Calu3 (cell line): ENCODE results near the gene C14orf180. TPM values are rescaled to one million over a fixed set of nuclear protein-coding genes. Genes with fewer than 3 reads are reported as not detected.

ENCODE experiments used
- BruUV-seq: library from RNA; stranded (reverse); fragments of 400-500 nt; replicated peaks from 2 replicates; lab custom pipeline; 2021; lab: Mats Ljungman, UMichigan
- CTCF ChIA-PET: fragments of 300-600 bp; sonication (Branson Sonifier 250); formaldehyde crosslinking; loops from one replicate; lab custom pipeline; 2022; ENCODE audit warnings: antibody characterized with exemption; lab: Charles Lee
- DNase-seq: peaks from one replicate; pipeline ENCODE4 v3.0.0; 2022
- H3K27ac Mint-ChIP-seq: one replicate; pipeline ENCODE4 v1.8.0; 2022; ENCODE audit warnings: mixed read lengths; ENCODE audit not compliant: unreplicated experiment
- H3K27me3 Mint-ChIP-seq: one replicate; pipeline ENCODE4 v1.8.0; 2022; ENCODE audit warnings: mixed read lengths; ENCODE audit not compliant: unreplicated experiment
- H3K36me3 Mint-ChIP-seq: one replicate; pipeline ENCODE4 v1.8.0; 2022; ENCODE audit warnings: mild to moderate bottlenecking, moderate library complexity, mixed read lengths; ENCODE audit not compliant: insufficient read depth, unreplicated experiment
- H3K4me1 Mint-ChIP-seq: one replicate; pipeline ENCODE4 v1.8.0; 2022; ENCODE audit warnings: mild to moderate bottlenecking, low read depth, mixed read lengths; ENCODE audit not compliant: unreplicated experiment
- H3K4me3 Mint-ChIP-seq: one replicate; pipeline ENCODE4 v1.8.0; 2022; ENCODE audit warnings: mild to moderate bottlenecking, low read depth, moderate library complexity, mixed read lengths; ENCODE audit not compliant: unreplicated experiment
- H3K9me3 Mint-ChIP-seq: one replicate; pipeline ENCODE4 v1.8.0; 2022; ENCODE audit warnings: low read depth, mixed read lengths; ENCODE audit not compliant: unreplicated experiment
- CTCF ChIP-seq: fragments of 200-600 bp; IDR thresholded peaks from one replicate; pipeline ENCODE4 v1.8.0; 2022; ENCODE audit warnings: antibody characterized with exemption; ENCODE audit not compliant: unreplicated experiment
- intact Hi-C: fragments of 100-400 bp; cut with micrococcal nuclease; formaldehyde crosslinking; loops from one replicate; pipeline ENCODE4 v1.10.0; 2022; ENCODE audit not compliant: unreplicated experiment
- total RNA-seq: library from RNA; stranded (reverse); gene quantifications from 2 replicates; pipeline ENCODE4 v1.2.3, GENCODE V29; 2022

C14orf180 gene
- total RNA-seq, 1 experiment from 2014 or later, result not detected

GRCh38 chr14:104551851-104552737 lies 27.5 kb upstream of the C14orf180 start:
- no peak overlapping the region for H3K4me3 Mint-ChIP-seq
- CTCF ChIA-PET, result interaction anchor here (0.6 kb wide), 1 partner anchor 516 kb away, joined by 3 read pairs; no protein-coding TSS in a partner anchor
- no peak for TF ChIP-seq CTCF
- no peaks in the 10 kb centered on the region for H3K4me1 Mint-ChIP-seq
- H3K36me3 Mint-ChIP-seq, result no peaks in the 10 kb centered on the region
- no TSS peak for BruUV-seq
- intact Hi-C loops, result no loop called here
- H3K9me3 Mint-ChIP-seq, result no peaks in the 10 kb centered on the region
- H3K27ac Mint-ChIP-seq, result no peak overlapping the region
- H3K27me3 Mint-ChIP-seq, result peaks cover 83% of the 10 kb centered on the region
- no peak for DNase-seq

GRCh38 chr14:104552738-104553125 lies 26.8 kb upstream of the C14orf180 start:
- Mint-ChIP-seq H3K27me3 (peaks cover 80% of the 10 kb centered on the region), H3K27ac (no peak overlapping the region), H3K36me3 (no peaks in the 10 kb centered on the region), H3K9me3 (no peaks in the 10 kb centered on the region), H3K4me3 (no peak overlapping the region), H3K4me1 (no peaks in the 10 kb centered on the region)
- no TSS peak for BruUV-seq
- no peak for TF ChIP-seq CTCF
- no peak for DNase-seq
- intact Hi-C loops, result no loop called here
- CTCF ChIA-PET, result no interaction called here

- DNase-seq, result no peak
Observed at GRCh38 chr14:104553166-104554087, 26.1 kb upstream of the C14orf180 start.

More at GRCh38 chr14:104553166-104554087, 26.1 kb upstream of the C14orf180 start:
- BruUV-seq, result no TSS peak
- intact Hi-C loops, result no loop called here
- no peaks in the 10 kb centered on the region for H3K36me3 Mint-ChIP-seq
- CTCF ChIA-PET, result no interaction called here
- no peak for TF ChIP-seq CTCF
- H3K4me3 Mint-ChIP-seq, result no peak overlapping the region
- no peaks in the 10 kb centered on the region for H3K4me1 Mint-ChIP-seq
- H3K27me3 Mint-ChIP-seq, result peaks cover 80% of the 10 kb centered on the region
- H3K9me3 Mint-ChIP-seq, result no peaks in the 10 kb centered on the region
- no peak overlapping the region for H3K27ac Mint-ChIP-seq
